Amniotic stem cell (primary cell): Measurements from ENCODE around the gene TMPRSS13.

Source experiments
- DNase-seq: peaks from one replicate; lab custom pipeline; 2025; lab: John Stamatoyannopoulos, UW

TMPRSS13 gene

GRCh38 chr11:117913736-117914397 is 15.3 kb downstream of the TMPRSS13 start:
- no peak for DNase-seq

GRCh38 chr11:117912497-117912896 is 16.7 kb downstream of the TMPRSS13 start:
- DNase-seq = no peak

GRCh38 chr11:117911694-117912093 is 17.5 kb downstream of the TMPRSS13 start:
- no peak for DNase-seq

- DNase-seq = no peak
These were observed 18.1 kb downstream of the TMPRSS13 start for GRCh38 chr11:117910941-117911655.

- no peak for DNase-seq
These were observed 18.7 kb downstream of the TMPRSS13 start for GRCh38 chr11:117910525-117910924.

- no peak for DNase-seq
These were observed 19.4 kb downstream of the TMPRSS13 start for GRCh38 chr11:117909611-117910382.

GRCh38 chr11:117908959-117909610 is 20.1 kb downstream of the TMPRSS13 start:
- DNase-seq = no peak

- no peak for DNase-seq
These were observed 20.9 kb downstream of the TMPRSS13 start for GRCh38 chr11:117908109-117908895.

GRCh38 chr11:117907276-117908108 is 21.7 kb downstream of the TMPRSS13 start:
- peak; percentile 36 for DNase-seq

- no peak for DNase-seq
These were observed 22.5 kb downstream of the TMPRSS13 start for GRCh38 chr11:117906710-117907109.

GRCh38 chr11:117906126-117906525 is 23.1 kb downstream of the TMPRSS13 start:
- DNase-seq = no peak

GRCh38 chr11:117905524-117905923 is 23.7 kb downstream of the TMPRSS13 start:
- no peak for DNase-seq

- no peak for DNase-seq
These were observed 25.5 kb downstream of the TMPRSS13 start for GRCh38 chr11:117903505-117904382.

GRCh38 chr11:117902001-117902845 is 27.0 kb downstream of the TMPRSS13 start:
- no peak for DNase-seq

- no peak for DNase-seq
These were observed 27.6 kb downstream of the TMPRSS13 start for GRCh38 chr11:117901601-117902000.

- no peak for DNase-seq
These were observed 28.3 kb downstream of the TMPRSS13 start for GRCh38 chr11:117900720-117901440.

- no peak for DNase-seq
These were observed 29.0 kb downstream of the TMPRSS13 start for GRCh38 chr11:117900121-117900648.

- no peak for DNase-seq
These were observed 31.1 kb downstream of the TMPRSS13 start for GRCh38 chr11:117898059-117898458.
